ENCODE data around the gene DNAJC18.
"Not testable (repeated sequence)": the region's sequence is repeated elsewhere in the genome, so short reads cannot be mapped to it uniquely, and the experiment has no call there.

The DNAJC18 gene

GRCh38 chr5:139392324-139392677, 47.0 kb downstream of the DNAJC18 start:
- H3K36me3 ChIP-seq (ENCODE audit: insufficient read depth, low read length), result no peaks in the 10 kb centered on the region
- peaks cover 46% of the 10 kb centered on the region for H3K27me3 ChIP-seq (ENCODE audit: insufficient read depth, low read length)
- H3K9ac ChIP-seq (ENCODE audit: low read depth, low read length), result peak overlapping the region; percentile 45; the same call in 1 of the 2 replicates
- H3K9me3 ChIP-seq (ENCODE audit: insufficient read depth, low read depth, low read length), result no peaks in the 10 kb centered on the region
- peak overlapping the region; percentile 62 for H3K4me3 ChIP-seq (ENCODE audit: low read length)
- H3K27ac ChIP-seq (ENCODE audit: low read depth, low read length), result no peak overlapping the region
- H3K4me1 ChIP-seq (ENCODE audit: insufficient read depth, low read length), result peaks cover 10% of the 10 kb centered on the region
- WGBS, result 6% methylated on average over 36 of the region's 36 CpGs

GRCh38 chr5:139391570-139392323, 47.6 kb downstream of the DNAJC18 start:
- Histone ChIP-seq H3K4me3 (ENCODE audit: low read length) (peak overlapping the region; percentile 62), H3K27ac (ENCODE audit: low read depth, low read length) (no peak overlapping the region), H3K36me3 (ENCODE audit: insufficient read depth, low read length) (no peaks in the 10 kb centered on the region), H3K9ac (ENCODE audit: low read depth, low read length) (no peak overlapping the region), H3K9me3 (ENCODE audit: insufficient read depth, low read depth, low read length) (no peaks in the 10 kb centered on the region), H3K4me1 (ENCODE audit: insufficient read depth, low read length) (peaks cover 10% of the 10 kb centered on the region), H3K27me3 (ENCODE audit: insufficient read depth, low read length) (peaks cover 46% of the 10 kb centered on the region)
- WGBS, result 50% methylated on average over 33 of the region's 33 CpGs

- H3K27ac ChIP-seq (ENCODE audit: low read depth, low read length), result no peak overlapping the region
- no peak overlapping the region for H3K4me3 ChIP-seq (ENCODE audit: low read length)
- 88% methylated on average over 10 of the region's 10 CpGs for WGBS
- H3K27me3 ChIP-seq (ENCODE audit: insufficient read depth, low read length), result peaks cover 44% of the 10 kb centered on the region
- H3K9ac ChIP-seq (ENCODE audit: low read depth, low read length), result no peak overlapping the region
- no peaks in the 10 kb centered on the region for H3K36me3 ChIP-seq (ENCODE audit: insufficient read depth, low read length)
- H3K4me1 ChIP-seq (ENCODE audit: insufficient read depth, low read length), result peaks cover 7% of the 10 kb centered on the region
- H3K9me3 ChIP-seq (ENCODE audit: insufficient read depth, low read depth, low read length), result no peaks in the 10 kb centered on the region
Observed at GRCh38 chr5:139390639-139391569, 48.4 kb downstream of the DNAJC18 start.

- H3K27me3 ChIP-seq (ENCODE audit: insufficient read depth, low read length), result peaks cover 34% of the 10 kb centered on the region
- H3K27ac ChIP-seq (ENCODE audit: low read depth, low read length), result no peak within 1 kb of the TSS
- no peaks in the 10 kb centered on the region for H3K9me3 ChIP-seq (ENCODE audit: insufficient read depth, low read depth, low read length)
- H3K4me3 ChIP-seq (ENCODE audit: low read length), result no peak within 1 kb of the TSS
- no peak within 1 kb of the TSS for H3K9ac ChIP-seq (ENCODE audit: low read depth, low read length)
- no peaks in the 10 kb centered on the region for H3K36me3 ChIP-seq (ENCODE audit: insufficient read depth, low read length)
- H3K4me1 ChIP-seq (ENCODE audit: insufficient read depth, low read length), result peaks cover 7% of the 10 kb centered on the region
- WGBS, result 89% methylated on average over 9 of the region's 11 CpGs
Observed at GRCh38 chr5:139389701-139390638, 49.4 kb downstream of the DNAJC18 start, which contains the start of gene MZB1. MZB1 (minus strand) TSS chr5:139389913; CDS start chr5:139389856, 57 bp downstream.

GRCh38 chr5:139388198-139388821, 51.0 kb downstream of the DNAJC18 start:
- H3K36me3 ChIP-seq (ENCODE audit: insufficient read depth, low read length), result no peaks in the 10 kb centered on the region
- peaks cover 18% of the 10 kb centered on the region for H3K27me3 ChIP-seq (ENCODE audit: insufficient read depth, low read length)
- peak overlapping the region; percentile 49; the same call in 1 of the 2 replicates for H3K27ac ChIP-seq (ENCODE audit: low read depth, low read length)
- H3K4me1 ChIP-seq (ENCODE audit: insufficient read depth, low read length), result peaks cover 7% of the 10 kb centered on the region
- H3K9me3 ChIP-seq (ENCODE audit: insufficient read depth, low read depth, low read length), result no peaks in the 10 kb centered on the region
- no peak overlapping the region for H3K4me3 ChIP-seq (ENCODE audit: low read length)
- 49% methylated on average over 8 of the region's 8 CpGs for WGBS
- H3K9ac ChIP-seq (ENCODE audit: low read depth, low read length), result 0 out of 2 replicates have a peak overlapping the region, but pooled peaks have one; percentile 31

GRCh38 chr5:139387611-139388197, 51.6 kb downstream of the DNAJC18 start:
- Histone ChIP-seq H3K36me3 (ENCODE audit: insufficient read depth, low read length) (no peaks in the 10 kb centered on the region), H3K27ac (ENCODE audit: low read depth, low read length) (no peak overlapping the region; the same call in 1 of the 2 replicates), H3K4me1 (ENCODE audit: insufficient read depth, low read length) (peaks cover 7% of the 10 kb centered on the region), H3K4me3 (ENCODE audit: low read length) (no peak overlapping the region), H3K9me3 (ENCODE audit: insufficient read depth, low read depth, low read length) (no peaks in the 10 kb centered on the region), H3K27me3 (ENCODE audit: insufficient read depth, low read length) (peaks cover 12% of the 10 kb centered on the region), H3K9ac (ENCODE audit: low read depth, low read length) (no peak overlapping the region)
- WGBS, result 85% methylated on average over 10 of the region's 10 CpGs

GRCh38 chr5:139386956-139387355, 52.4 kb downstream of the DNAJC18 start:
- H3K36me3 ChIP-seq (ENCODE audit: insufficient read depth, low read length); H3K9ac ChIP-seq (ENCODE audit: low read depth, low read length); H3K27ac ChIP-seq (ENCODE audit: low read depth, low read length); H3K27me3 ChIP-seq (ENCODE audit: insufficient read depth, low read length); H3K4me1 ChIP-seq (ENCODE audit: insufficient read depth, low read length); H3K9me3 ChIP-seq (ENCODE audit: insufficient read depth, low read depth, low read length); H3K4me3 ChIP-seq (ENCODE audit: low read length): not testable (repeated sequence)
- 92% methylated on average over 9 of the region's 10 CpGs for WGBS

GRCh38 chr5:139386050-139386438, 53.3 kb downstream of the DNAJC18 start:
- no peak overlapping the region for H3K9ac ChIP-seq (ENCODE audit: low read depth, low read length)
- H3K9me3 ChIP-seq (ENCODE audit: insufficient read depth, low read depth, low read length), result no peaks in the 10 kb centered on the region
- H3K4me1 ChIP-seq (ENCODE audit: insufficient read depth, low read length), result peaks cover 7% of the 10 kb centered on the region
- H3K27me3 ChIP-seq (ENCODE audit: insufficient read depth, low read length), result no peaks in the 10 kb centered on the region
- WGBS, result 83% methylated on average over 4 of the region's 5 CpGs
- no peaks in the 10 kb centered on the region for H3K36me3 ChIP-seq (ENCODE audit: insufficient read depth, low read length)
- H3K27ac ChIP-seq (ENCODE audit: low read depth, low read length), result no peak overlapping the region
- H3K4me3 ChIP-seq (ENCODE audit: low read length), result no peak overlapping the region

GRCh38 chr5:139385061-139386049, 54.0 kb downstream of the DNAJC18 start:
- Histone ChIP-seq H3K27me3 (ENCODE audit: insufficient read depth, low read length) (no peaks in the 10 kb centered on the region), H3K9me3 (ENCODE audit: insufficient read depth, low read depth, low read length) (no peaks in the 10 kb centered on the region), H3K4me3 (ENCODE audit: low read length) (no peak overlapping the region), H3K27ac (ENCODE audit: low read depth, low read length) (no peak overlapping the region), H3K36me3 (ENCODE audit: insufficient read depth, low read length) (no peaks in the 10 kb centered on the region), H3K9ac (ENCODE audit: low read depth, low read length) (no peak overlapping the region), H3K4me1 (ENCODE audit: insufficient read depth, low read length) (peaks cover 7% of the 10 kb centered on the region)
- 86% methylated on average over 8 of the region's 8 CpGs for WGBS
